HG02571 (cell line): ENCODE data around the gene VPS8.
"Not testable (repeated sequence)": the region's sequence is repeated elsewhere in the genome, so short reads cannot be mapped to it uniquely, and the experiment has no call there.

Source experiments
- ATAC-seq: cut with Tn5 transposase; IDR thresholded peaks from one replicate; pipeline ENCODE4 v1.9.1; 2021; ENCODE audit warnings: mild to moderate bottlenecking, moderate library complexity; ENCODE audit not compliant: unreplicated experiment

Gene VPS8

GRCh38 chr3:184912163-184912562 is 100.2 kb downstream of the VPS8 start:
- no peak for ATAC-seq

GRCh38 chr3:184914628-184915027 is 102.7 kb downstream of the VPS8 start:
- ATAC-seq: no peak

GRCh38 chr3:184918750-184919149 is 106.8 kb downstream of the VPS8 start:
- ATAC-seq: no peak

- ATAC-seq: no peak
Observed at GRCh38 chr3:184919651-184920050, 107.7 kb downstream of the VPS8 start.

- ATAC-seq: no peak
Observed at GRCh38 chr3:184924547-184924946, 112.6 kb downstream of the VPS8 start.

GRCh38 chr3:184927796-184928315 is 115.9 kb downstream of the VPS8 start:
- no peak for ATAC-seq

- no peak for ATAC-seq
Observed at GRCh38 chr3:184932777-184933176, 120.8 kb downstream of the VPS8 start.

GRCh38 chr3:184937611-184938010 is 125.6 kb downstream of the VPS8 start:
- ATAC-seq: no peak

- no peak for ATAC-seq
Observed at GRCh38 chr3:184941408-184941807, 129.4 kb downstream of the VPS8 start.

- ATAC-seq: no peak
Observed at GRCh38 chr3:184942735-184943134, 130.8 kb downstream of the VPS8 start.

- no peak for ATAC-seq
Observed at GRCh38 chr3:184944241-184944640, 132.3 kb downstream of the VPS8 start.

- ATAC-seq: no peak
Observed at GRCh38 chr3:184945886-184946625, 134.1 kb downstream of the VPS8 start.

GRCh38 chr3:184946917-184947316 is 135.0 kb downstream of the VPS8 start:
- no peak for ATAC-seq

GRCh38 chr3:184949251-184949965 is 137.4 kb downstream of the VPS8 start:
- ATAC-seq: no peak

- ATAC-seq: not testable (repeated sequence)
Observed at GRCh38 chr3:184950816-184951215, 138.8 kb downstream of the VPS8 start.

- ATAC-seq: no peak
Observed at GRCh38 chr3:184952671-184953070, 140.7 kb downstream of the VPS8 start.

GRCh38 chr3:184953401-184953800 is 141.4 kb downstream of the VPS8 start:
- no peak for ATAC-seq

GRCh38 chr3:184954251-184954650 is 142.3 kb downstream of the VPS8 start:
- no peak for ATAC-seq

GRCh38 chr3:184954851-184955250 is 142.9 kb downstream of the VPS8 start:
- ATAC-seq: not testable (repeated sequence)

- ATAC-seq: no peak
Observed at GRCh38 chr3:184965639-184966430, 153.9 kb downstream of the VPS8 start.

- ATAC-seq: no peak
Observed at GRCh38 chr3:184968115-184968514, 156.1 kb downstream of the VPS8 start.
